Islet of Langerhans (tissue), 1 donor: ENCODE measurements around the gene CMYA5.
"Not testable (repeated sequence)": the region's sequence is repeated elsewhere in the genome, so short reads cannot be mapped to it uniquely, and the experiment has no call there.

Experiments
- FAIRE-seq: peaks from one replicate; lab custom pipeline; 2011; peaks lifted over from hg19 to GRCh38; lab: Jason Lieb, UNC

The CMYA5 gene

GRCh38 chr5:79703381-79703645, 13.7 kb downstream of the CMYA5 start:
- FAIRE-seq, result no peak

- FAIRE-seq, result no peak
Measured at GRCh38 chr5:79704553-79704952, 14.9 kb downstream of the CMYA5 start.

GRCh38 chr5:79705632-79706031, 16.0 kb downstream of the CMYA5 start:
- no peak for FAIRE-seq

GRCh38 chr5:79706317-79706716, 16.7 kb downstream of the CMYA5 start:
- FAIRE-seq, result not testable (repeated sequence)

GRCh38 chr5:79707535-79707934, 17.9 kb downstream of the CMYA5 start:
- FAIRE-seq, result no peak

- FAIRE-seq, result no peak
Measured at GRCh38 chr5:79712741-79713140, 23.1 kb downstream of the CMYA5 start.

GRCh38 chr5:79713727-79714126, 24.1 kb downstream of the CMYA5 start:
- FAIRE-seq, result no peak

GRCh38 chr5:79716839-79717238, 27.2 kb downstream of the CMYA5 start:
- FAIRE-seq, result no peak

- no peak for FAIRE-seq
Measured at GRCh38 chr5:79720096-79720495, 30.5 kb downstream of the CMYA5 start.

- FAIRE-seq, result no peak
Measured at GRCh38 chr5:79727451-79728355, 38.1 kb downstream of the CMYA5 start.

- no peak for FAIRE-seq
Measured at GRCh38 chr5:79728396-79728795, 38.8 kb downstream of the CMYA5 start.

GRCh38 chr5:79729679-79730078, 40.0 kb downstream of the CMYA5 start:
- FAIRE-seq, result no peak

GRCh38 chr5:79730564-79730963, 40.9 kb downstream of the CMYA5 start:
- FAIRE-seq, result no peak

- FAIRE-seq, result no peak
Measured at GRCh38 chr5:79731775-79732174, 42.1 kb downstream of the CMYA5 start.

- FAIRE-seq, result no peak
Measured at GRCh38 chr5:79736528-79737514, 47.2 kb downstream of the CMYA5 start.

- FAIRE-seq, result no peak
Measured at GRCh38 chr5:79738349-79738748, 48.7 kb downstream of the CMYA5 start.

GRCh38 chr5:79742549-79743136, 53.0 kb downstream of the CMYA5 start:
- no peak for FAIRE-seq

- no peak for FAIRE-seq
Measured at GRCh38 chr5:79743846-79744605, 54.4 kb downstream of the CMYA5 start.

GRCh38 chr5:79745255-79745654, 55.6 kb downstream of the CMYA5 start:
- no peak for FAIRE-seq

- FAIRE-seq, result no peak
Measured at GRCh38 chr5:79746642-79747569, 57.3 kb downstream of the CMYA5 start.
